HG03025 (cell line): ENCODE data around the gene LDLRAD4.

ENCODE experiments used
- ATAC-seq: cut with Tn5 transposase; IDR thresholded peaks from one replicate; pipeline ENCODE4 v1.9.1; 2021; ENCODE audit warnings: mild to moderate bottlenecking, moderate library complexity; ENCODE audit not compliant: unreplicated experiment, low FRiP score

LDLRAD4 gene

GRCh38 chr18:13550418-13551304 lies 332.1 kb downstream of the LDLRAD4 start:
- ATAC-seq = no peak

DNA sequence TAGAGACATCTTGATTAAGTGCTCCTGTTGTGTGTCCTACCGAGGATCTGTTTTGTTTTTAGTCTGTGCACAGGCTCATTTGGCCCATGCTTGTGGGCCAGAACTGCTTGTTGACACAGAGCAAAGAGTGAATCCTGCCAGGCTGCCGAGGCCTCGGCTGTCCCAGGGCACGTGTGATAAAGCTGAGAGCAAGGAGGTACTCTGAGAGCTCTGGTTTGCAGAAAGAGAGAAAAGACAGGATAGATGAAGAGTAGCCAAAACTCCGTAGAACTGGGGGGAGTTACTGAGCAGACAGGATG lies 332.7 kb downstream of the LDLRAD4 start:
- ATAC-seq = no peak

- no peak for ATAC-seq
These were observed 333.5 kb downstream of the LDLRAD4 start for GRCh38 chr18:13551841-13552733.

DNA sequence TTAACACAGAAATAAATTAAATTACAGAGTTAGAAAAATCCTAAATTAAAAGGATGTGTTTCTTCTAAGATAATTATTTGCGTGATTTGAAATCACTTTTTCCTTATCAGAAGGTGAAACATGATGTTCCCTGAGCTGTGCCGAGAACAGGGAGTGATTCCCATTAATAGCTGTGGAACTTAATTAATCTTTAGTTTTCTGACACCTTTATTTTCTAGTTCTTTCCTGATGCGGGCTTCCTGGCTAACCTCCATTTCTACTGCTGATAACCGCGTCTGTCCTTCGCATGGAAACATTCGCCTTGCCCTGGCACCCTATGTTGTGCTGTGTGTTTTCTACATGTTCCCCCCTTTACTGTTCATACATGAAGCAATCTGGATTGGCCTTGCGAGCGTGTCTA lies 334.9 kb downstream of the LDLRAD4 start:
- ATAC-seq = no peak

- ATAC-seq = no peak
These were observed 336.6 kb downstream of the LDLRAD4 start for GRCh38 chr18:13555192-13555591.

GRCh38 chr18:13555865-13556264 lies 337.3 kb downstream of the LDLRAD4 start:
- no peak for ATAC-seq

GRCh38 chr18:13556502-13556901 lies 337.9 kb downstream of the LDLRAD4 start:
- ATAC-seq = no peak

GRCh38 chr18:13558124-13558523 lies 339.6 kb downstream of the LDLRAD4 start:
- no peak for ATAC-seq

DNA sequence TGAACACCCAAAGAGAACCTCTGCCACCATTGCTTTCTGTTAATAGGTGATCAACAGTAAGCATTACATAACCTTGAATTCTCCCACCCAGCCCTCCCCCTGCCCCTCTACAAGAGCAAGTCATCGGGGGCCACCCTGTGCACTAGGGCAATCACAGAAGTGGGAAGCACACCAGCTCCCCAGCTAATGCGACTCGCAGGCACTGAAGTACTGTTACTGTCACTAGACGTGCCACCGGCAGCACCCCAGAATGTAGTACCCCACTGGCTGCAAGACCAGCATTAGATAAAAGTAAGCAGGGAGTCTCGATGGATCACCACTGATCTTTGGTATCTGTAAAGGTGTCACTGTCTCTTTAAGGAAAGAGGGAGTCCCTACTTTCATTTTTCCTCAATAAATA lies 340.2 kb downstream of the LDLRAD4 start:
- no peak for ATAC-seq

DNA sequence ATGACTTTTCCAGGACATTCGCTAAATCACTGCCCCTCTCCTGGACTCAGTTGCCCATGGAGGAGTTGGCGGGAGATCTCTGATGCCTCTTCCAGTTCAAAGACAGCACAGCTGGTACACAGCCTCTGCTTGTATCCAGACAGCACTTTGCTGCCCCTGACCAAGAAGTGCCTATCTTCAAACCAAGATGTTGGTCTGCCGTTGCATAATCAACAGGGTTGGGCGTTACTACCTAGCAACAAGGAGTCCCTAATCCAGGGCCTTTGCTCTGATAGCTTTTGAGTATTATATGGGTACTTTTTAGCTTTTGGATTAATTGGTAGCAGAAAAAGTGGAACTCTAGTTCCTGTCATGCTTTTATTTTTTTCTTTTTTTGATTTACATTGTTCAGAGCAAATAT lies 341.2 kb downstream of the LDLRAD4 start:
- no peak for ATAC-seq

GRCh38 chr18:13560306-13560705 lies 341.7 kb downstream of the LDLRAD4 start:
- ATAC-seq = no peak

DNA sequence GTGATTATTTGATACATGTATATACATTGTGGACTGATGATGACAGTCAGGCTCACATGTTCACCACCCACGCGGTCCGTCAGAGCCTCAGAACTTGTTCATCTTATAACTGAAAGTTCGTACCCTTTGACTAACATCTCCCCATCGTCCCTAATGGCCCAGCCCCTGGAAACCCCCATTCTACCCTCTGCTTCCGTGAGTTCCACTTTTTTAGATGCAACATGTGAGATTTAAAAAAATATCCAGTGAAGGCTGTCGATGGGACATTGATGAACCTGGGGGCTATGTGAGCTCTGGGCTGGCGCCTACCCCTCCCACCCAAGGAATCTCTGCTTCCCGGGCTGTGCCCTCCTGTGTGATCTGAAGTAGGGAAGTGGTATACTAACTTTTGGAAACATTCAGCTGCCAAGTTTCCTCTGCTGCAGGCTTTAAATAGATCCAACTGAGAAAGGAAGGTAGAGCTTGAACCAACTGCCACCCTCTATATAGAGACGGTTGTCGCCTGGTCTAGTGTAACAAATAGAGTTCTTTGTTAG lies 344.0 kb downstream of the LDLRAD4 start:
- peak; percentile 37 for ATAC-seq

DNA sequence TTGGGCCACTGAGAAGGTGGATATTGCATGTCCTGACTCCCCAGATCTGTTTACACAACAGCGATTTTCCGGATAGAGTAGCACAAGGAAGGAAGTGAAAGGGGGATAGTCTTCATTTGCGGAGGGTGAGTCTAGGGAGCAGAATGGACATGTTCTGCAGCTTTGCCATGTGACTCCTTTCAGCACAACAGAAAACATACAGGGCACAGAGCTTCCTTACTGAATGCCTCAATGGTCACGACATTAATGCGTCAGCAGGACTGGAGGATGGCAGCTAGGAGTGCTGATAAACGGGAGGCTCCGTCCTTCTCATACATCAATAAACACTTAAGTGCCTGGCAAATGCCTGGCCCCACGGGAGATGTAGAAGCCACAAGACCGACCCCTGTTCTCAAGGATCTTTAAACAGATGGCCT lies 344.8 kb downstream of the LDLRAD4 start:
- ATAC-seq = no peak

GRCh38 chr18:13564579-13564978 lies 346.0 kb downstream of the LDLRAD4 start:
- ATAC-seq = no peak

GRCh38 chr18:13565228-13565627 lies 346.7 kb downstream of the LDLRAD4 start:
- no peak for ATAC-seq

DNA sequence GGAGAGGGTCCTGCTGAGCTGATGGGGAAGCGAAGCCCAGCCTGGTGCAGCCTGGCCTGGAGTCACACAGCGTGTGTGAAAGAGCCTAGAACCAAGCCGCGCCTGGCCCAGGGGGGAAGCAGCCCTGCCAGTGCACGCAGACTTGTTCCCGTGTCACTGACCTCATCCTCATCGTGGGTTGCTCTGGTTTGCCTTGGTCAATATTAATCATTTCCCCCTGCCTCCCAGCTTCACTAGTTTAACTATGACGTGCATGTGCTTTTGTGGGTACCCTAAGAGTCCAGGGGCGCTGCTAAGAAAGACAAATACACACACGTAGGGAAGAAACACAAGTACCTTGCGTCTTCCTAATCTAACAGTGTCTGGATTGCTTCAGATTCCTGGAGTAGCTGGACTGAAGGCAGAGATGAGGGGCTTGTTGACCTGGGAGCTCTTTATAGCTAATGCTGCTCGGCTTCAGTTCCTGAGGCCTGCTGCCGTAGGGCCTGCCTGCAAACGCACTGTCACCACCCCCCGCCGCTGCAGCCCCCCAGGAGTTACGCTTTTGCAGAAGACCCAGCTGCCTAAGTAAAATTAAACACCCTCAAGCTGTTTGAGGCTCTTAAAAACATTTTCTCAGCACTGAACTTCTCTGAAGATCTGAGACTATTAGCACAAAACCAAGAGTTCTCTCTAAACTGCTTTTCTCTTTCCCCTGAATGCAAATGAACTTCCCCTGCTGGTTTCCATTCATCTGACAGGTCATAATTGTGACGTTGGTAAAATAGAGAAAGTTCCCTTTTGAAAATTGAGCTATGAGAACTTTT lies 348.6 kb downstream of the LDLRAD4 start:
- ATAC-seq = peak; percentile 42

- no peak for ATAC-seq
These were observed 350.2 kb downstream of the LDLRAD4 start for GRCh38 chr18:13568443-13569392.

DNA sequence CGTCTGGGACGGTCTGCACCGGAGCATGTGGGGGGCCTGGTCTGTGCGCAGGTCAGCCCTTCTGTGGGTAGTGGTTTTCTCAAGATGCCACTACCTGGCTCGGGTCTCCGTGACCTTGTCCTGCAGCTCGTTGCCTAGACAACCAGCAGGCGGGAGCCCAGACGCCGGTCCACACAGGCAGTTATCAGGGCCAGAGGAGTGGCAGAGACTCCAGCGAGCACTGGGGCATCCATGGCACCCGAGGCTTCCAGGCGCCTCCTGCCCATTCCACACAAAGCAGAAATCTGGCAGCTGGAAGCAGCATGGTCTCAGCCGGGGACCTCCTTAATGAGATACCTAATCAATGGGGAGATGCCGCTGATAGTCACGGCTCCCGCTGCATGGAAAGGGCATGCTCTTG lies 351.7 kb downstream of the LDLRAD4 start:
- ATAC-seq = no peak

GRCh38 chr18:13570856-13571495 lies 352.4 kb downstream of the LDLRAD4 start:
- no peak for ATAC-seq
